Right lobe of liver (tissue), 6 donors: ENCODE results near the gene TGFBR2. TPM values are rescaled to one million over a fixed set of nuclear protein-coding genes. Genes with fewer than 3 reads are reported as not detected.

Experiments
- ATAC-seq, 4 donors: fragments of 200-7000 bp; cut with Tn5 transposase; one replicate each; pipeline ENCODE4 v1.9.1; 2020; ENCODE audit warnings: mild to moderate bottlenecking in 4 of 4, moderate library complexity in 4 of 4
- DNase-seq, 3 donors: peaks; one replicate each; pipeline ENCODE4 v3.0.0-alpha.2; 2020
- H3K27ac ChIP-seq, 3 donors: fragments of 200-600 bp; one replicate each; pipeline ENCODE4 v1.8.0; 2022
- H3K27me3 ChIP-seq, 2 donors: fragments of 200-600 bp; one replicate each; pipeline ENCODE4 v1.8.0; 2022
- H3K36me3 ChIP-seq, 4 donors: fragments of 200-600 bp; sonication (generic) in 1 of 4; one replicate each; pipeline versions ENCODE4 v1.5.1 to v1.8.0; 2017 to 2022; ENCODE audit warnings: control low read depth in 1 of 4
- H3K4me1 ChIP-seq, 4 donors: fragments of 200-600 bp; sonication (generic) in 1 of 4; one replicate each; pipeline versions ENCODE4 v1.5.1 to v1.8.0; 2017 to 2022; ENCODE audit warnings: control low read depth in 1 of 4
- H3K4me3 ChIP-seq, 3 donors: fragments of 200-600 bp; one replicate each; pipeline ENCODE4 v1.8.0; 2022
- H3K9me3 ChIP-seq, 4 donors: fragments of 200-600 bp; sonication (generic) in 1 of 4; one replicate each; pipeline versions ENCODE4 v1.5.1 to v1.8.0; 2017 to 2022; ENCODE audit warnings: control low read depth in 1 of 4
- CTCF ChIP-seq, 4 donors: fragments of 200-600 bp in 3 of 4; fragments of 450-650 bp in 1 of 4; IDR thresholded peaks; one replicate each; pipeline versions ENCODE4 v1.5.1 to v1.8.0; 2016 to 2022; ENCODE audit warnings: antibody characterized with exemption in 4 of 4, mild to moderate bottlenecking in 2 of 4
- POLR2A ChIP-seq: fragments of 450-650 bp; IDR thresholded peaks from one replicate; pipeline ENCODE4 v1.6.1; 2017; ENCODE audit warnings: antibody characterized with exemption, mild to moderate bottlenecking
- WGBS: methylation state at CpG from one replicate; pipeline ENCODE4 v1.1.6; 2018; ENCODE audit warnings: low coverage, low lambda C conversion rate; ENCODE audit not compliant: insufficient coverage; ENCODE audit errors: missing lambda C conversion rate; 5-methylcytosine and 5-hydroxymethylcytosine counted together
- intact Hi-C, 2 donors: fragments of 100-400 bp; cut with DNase I; formaldehyde crosslinking; loops; one replicate each; pipeline versions ENCODE4 v1.11.2 to v1.14.1; 2022
- total RNA-seq, 6 experiments: library from RNA; depleted of rRNA in 2 of 6; stranded (reverse); fragments of >200 nt in 2 of 6; fragmentation: NEBNext Ultra II Directional in 3 of 6; extraction: Animal tissue kit (Norgen Biotek cat#: 25700) in 3 of 6; gene quantifications; one replicate each; pipeline versions ENCODE4 v1.1.0 to v1.2.4, GENCODE V29; 2016 to 2023
- donor health status: DM: no; HTN: yes; CAD: no.
- donor health status: DM: no; HTN: no; CAD: no.
- donor health status: DM: no; HTN: no; CAD: no.
- donor health status: DM: no; HTN: yes; CAD: no.
- donor health status: DM: no; HTN: yes; CAD: no.

Gene TGFBR2
- total RNA-seq, 6 experiments from 2014 or later: 24.9 to 52.6 (median 45.5) TPM

- no peak overlapping the region for H3K27ac ChIP-seq
- peaks cover 0 to 22% (median 12%) of the 10 kb centered on the region in 4 donors for H3K4me1 ChIP-seq
- DNase-seq: no peak
These were observed 14.3 kb downstream of the TGFBR2 start for GRCh38 chr3:30620402-30621360.

DNA sequence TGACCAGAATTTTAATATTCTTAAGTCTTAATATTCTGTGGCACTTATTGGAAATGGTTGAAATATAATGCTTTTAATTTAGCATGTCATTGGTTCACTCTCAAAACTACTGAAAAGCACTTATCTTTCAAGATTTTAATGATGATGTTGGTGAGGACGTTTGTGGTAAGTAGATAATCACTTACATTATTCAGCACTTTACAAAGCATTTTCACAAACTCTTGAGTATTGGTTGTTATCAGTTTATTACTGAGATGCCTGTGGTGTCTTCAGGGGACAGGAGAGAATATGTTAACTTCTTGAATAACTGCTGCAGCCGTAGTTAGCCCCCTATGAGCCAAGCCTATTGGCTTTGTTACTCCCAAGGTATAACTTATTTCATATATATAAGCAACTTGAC is 15.2 kb downstream of the TGFBR2 start:
- no peak for TF ChIP-seq POLR2A
- no peak for TF ChIP-seq CTCF (IDR thresholded peaks at IDR 0.05)
- Histone ChIP-seq H3K4me1 (peaks cover 0 to 24% (median 12%) of the 10 kb centered on the region in 4 donors), H3K4me3 (no peak overlapping the region), H3K27ac (no peak overlapping the region), H3K27me3 (no peaks in the 10 kb centered on the region), H3K36me3 (peaks cover 0 to 2% (median 0%) of the 10 kb centered on the region in 4 donors), H3K9me3 (no peaks in the 10 kb centered on the region)
- intact Hi-C loops: no loop called here
- WGBS: 67% methylated on average over 2 of the region's 2 CpGs
- no peak for ATAC-seq
- no peak for DNase-seq

More at GRCh38 chr3:30620402-30621360, 14.3 kb downstream of the TGFBR2 start:
- TF ChIP-seq POLR2A (no peak), CTCF (IDR thresholded peaks at IDR 0.05) (no peak)
- intact Hi-C loops: no loop called here
- Histone ChIP-seq H3K4me3 (no peak overlapping the region), H3K9me3 (no peaks in the 10 kb centered on the region), H3K27me3 (no peaks in the 10 kb centered on the region), H3K36me3 (peaks cover 0 to 2% (median 0%) of the 10 kb centered on the region in 4 donors)
- 67% methylated on average over 4 of the region's 4 CpGs for WGBS
- no peak for ATAC-seq

- no peak for DNase-seq
- H3K4me1 ChIP-seq: peaks cover 0 to 29% (median 12%) of the 10 kb centered on the region in 4 donors
- H3K27ac ChIP-seq: no peak overlapping the region
- intact Hi-C loops: no loop called here
- H3K27me3 ChIP-seq: no peaks in the 10 kb centered on the region
- no peak overlapping the region for H3K4me3 ChIP-seq
- H3K9me3 ChIP-seq: no peaks in the 10 kb centered on the region
- peaks cover 0 to 2% (median 0%) of the 10 kb centered on the region in 4 donors for H3K36me3 ChIP-seq
- TF ChIP-seq CTCF (IDR thresholded peaks at IDR 0.05) (no peak), POLR2A (no peak)
- no peak for ATAC-seq
These were observed 15.7 kb downstream of the TGFBR2 start for GRCh38 chr3:30622047-30622545.

DNA sequence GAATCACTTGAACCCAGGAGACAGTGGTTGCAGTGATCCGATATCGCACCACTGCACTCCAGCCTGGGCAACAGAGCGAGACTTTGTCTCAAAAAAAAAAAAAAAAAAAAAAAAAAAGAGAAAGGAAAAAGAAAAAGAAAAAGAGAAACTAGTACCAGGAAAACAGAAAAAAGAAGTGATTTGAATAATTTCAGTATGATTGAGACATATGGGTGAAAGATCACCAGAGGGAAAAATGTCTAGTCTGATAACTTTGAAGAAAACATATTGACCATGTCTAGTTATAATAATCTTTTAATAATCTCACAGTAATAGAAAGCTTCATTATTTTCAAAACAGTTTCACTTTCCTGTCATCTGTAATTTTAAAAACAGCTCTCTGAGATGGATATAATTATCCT is 16.4 kb downstream of the TGFBR2 start:
- ATAC-seq (no peak), DNase-seq (no peak)
- Histone ChIP-seq H3K27me3 (no peaks in the 10 kb centered on the region), H3K36me3 (peaks cover 0 to 2% (median 0%) of the 10 kb centered on the region in 4 donors), H3K4me3 (no peak overlapping the region), H3K9me3 (no peaks in the 10 kb centered on the region), H3K27ac (no peak overlapping the region), H3K4me1 (peaks cover 0 to 33% (median 15%) of the 10 kb centered on the region in 4 donors)
- intact Hi-C loops: no loop called here
- TF ChIP-seq POLR2A (no peak), CTCF (IDR thresholded peaks at IDR 0.05) (no peak)
- no CpG with 5 or more reads among the region's 3 CpGs for WGBS
